B cell (primary cell): ENCODE measurements around the gene ZNF652. TPM values are rescaled to one million over a fixed set of nuclear protein-coding genes. Genes with fewer than 3 reads are reported as not detected.

Source experiments
- ATAC-seq: fragments of 200-7000 bp; cut with Tn5 transposase; one replicate; pipeline ENCODE4 v1.10.0; 2021; ENCODE audit warnings: low read depth, mild to moderate bottlenecking, moderate number of reproducible peaks, moderate library complexity
- CTCF ChIA-PET: fragments of 350-600 bp; sonication (Branson Sonifier 250); formaldehyde crosslinking; loops from one replicate; lab custom pipeline; 2021; ENCODE audit warnings: antibody characterized with exemption, inconsistent platforms; lab: Charles Lee
- POLR2A ChIA-PET: fragments of 350-600 bp; sonication (Branson Sonifier 250); formaldehyde crosslinking; loops from one replicate; lab custom pipeline; 2021; ENCODE audit warnings: antibody characterized with exemption; lab: Charles Lee
- DNase-seq: peaks from one replicate; pipeline ENCODE4 v3.0.0; 2013
- H2AFZ ChIP-seq: 2 replicates; pipeline ENCODE4 v1.6.1; 2012; ENCODE audit warnings: mild to moderate bottlenecking, low read depth, low read length; ENCODE audit not compliant: insufficient read depth, poor library complexity, severe bottlenecking
- H3K27ac ChIP-seq, 2 donors: 1 replicate in 1 of 2; 2 replicates in 1 of 2; pipeline ENCODE4 v1.5.1; 2012 to 2013; ENCODE audit warnings: low read length in 2 of 2, mild to moderate bottlenecking in 2 of 2, moderate library complexity in 1 of 2
- H3K27me3 ChIP-seq, 4 experiments: fragments of 200-600 bp in 1 of 4; sonication (generic) in 1 of 4; replicated peaks in 1 of 4; 1 replicate in 2 of 4; 2 replicates in 2 of 4; pipeline versions ENCODE4 v1.6.1 to v1.7.0; 2013 to 2016; ENCODE audit warnings: low read length in 3 of 4, mild to moderate bottlenecking in 2 of 4, mixed read lengths in 1 of 4, moderate library complexity in 1 of 4; ENCODE audit not compliant: insufficient read depth in 4 of 4, control insufficient read depth in 3 of 4; ENCODE audit errors: control extremely low read depth in 1 of 4
- H3K36me3 ChIP-seq, 2 experiments: replicated peaks in 1 of 2; 1 replicate in 1 of 2; 2 replicates in 1 of 2; pipeline versions ENCODE4 v1.6.1 to v1.7.1; 2013; ENCODE audit warnings: low read length in 1 of 2; ENCODE audit not compliant: insufficient read depth in 2 of 2, control insufficient read depth in 1 of 2; ENCODE audit errors: control extremely low read depth in 1 of 2, extremely low read depth in 1 of 2
- H3K4me1 ChIP-seq, 2 donors: fragments of 200-600 bp in 1 of 2; sonication (generic) in 1 of 2; 1 replicate in 1 of 2; 2 replicates in 1 of 2; pipeline versions ENCODE4 v1.5.1 to v1.6.1; 2013 to 2017; ENCODE audit warnings: low read length in 2 of 2; ENCODE audit not compliant: control insufficient read depth in 2 of 2, insufficient read depth in 2 of 2
- H3K4me2 ChIP-seq: replicated peaks from 2 replicates; pipeline ENCODE3; 2012; ENCODE audit warnings: mild to moderate bottlenecking, low read depth, low read length; ENCODE audit not compliant: poor library complexity, severe bottlenecking
- H3K4me3 ChIP-seq, 5 experiments: fragments of 200-600 bp in 1 of 5; sonication (generic) in 1 of 5; 1 replicate in 3 of 5; 2 replicates in 2 of 5; pipeline versions ENCODE4 v1.5.1 to v1.7.0; 2011 to 2016; ENCODE audit warnings: low read length in 4 of 5, mild to moderate bottlenecking in 4 of 5, low read depth in 2 of 5, control low read depth in 1 of 5, moderate library complexity in 1 of 5; ENCODE audit not compliant: insufficient read depth in 1 of 5; ENCODE audit errors: control extremely low read depth in 1 of 5, extremely low read depth in 1 of 5
- H3K79me2 ChIP-seq: fragments of 200-600 bp; sonication (generic); one replicate; pipeline ENCODE4 v1.6.0; 2016; ENCODE audit warnings: low read length; ENCODE audit not compliant: control insufficient read depth, insufficient read depth
- H3K9ac ChIP-seq: fragments of 200-600 bp; sonication (generic); 2 replicates; pipeline ENCODE4 v1.6.1; 2017; ENCODE audit warnings: mild to moderate bottlenecking, low read length, moderate library complexity
- H3K9me3 ChIP-seq, 3 donors: one replicate each; pipeline versions ENCODE4 v1.6.1 to v1.7.1; 2013; ENCODE audit warnings: low read length in 2 of 3; ENCODE audit not compliant: control insufficient read depth in 2 of 3, insufficient read depth in 1 of 3; ENCODE audit errors: control extremely low read depth in 1 of 3
- H4K20me1 ChIP-seq: 2 replicates; pipeline ENCODE4 v1.6.0; 2012; ENCODE audit warnings: mild to moderate bottlenecking, low read length; ENCODE audit not compliant: insufficient read depth, control insufficient read depth, poor library complexity, severe bottlenecking
- H3K27ac Mint-ChIP-seq: one replicate; pipeline ENCODE4 v1.8.0; 2021; ENCODE audit warnings: mixed read lengths
- H3K27me3 Mint-ChIP-seq: one replicate; pipeline ENCODE4 v1.8.0; 2021; ENCODE audit warnings: mixed read lengths
- H3K4me1 Mint-ChIP-seq: one replicate; pipeline ENCODE4 v1.8.0; 2021; ENCODE audit warnings: mixed read lengths
- H3K4me3 Mint-ChIP-seq: one replicate; pipeline ENCODE4 v1.8.0; 2021; ENCODE audit warnings: mixed read lengths
- H3K9me3 Mint-ChIP-seq: one replicate; pipeline ENCODE4 v1.8.0; 2022; ENCODE audit warnings: mixed read lengths; ENCODE audit not compliant: insufficient read depth
- CTCF ChIP-seq: fragments of 200-600 bp; IDR thresholded peaks from one replicate; pipeline ENCODE4 v1.8.0; 2022; ENCODE audit warnings: antibody characterized with exemption, mild to moderate bottlenecking
- EZH2 ChIP-seq: IDR thresholded peaks from 2 replicates; pipeline ENCODE4 v1.6.1; 2012; ENCODE audit warnings: borderline replicate concordance, low read depth, mild to moderate bottlenecking, moderate library complexity, low read length; ENCODE audit not compliant: insufficient read depth, poor library complexity, severe bottlenecking
- WGBS: methylation state at CpG from one replicate; pipeline ENCODE4 v1.1.5; 2013; ENCODE audit warnings: missing lambda C conversion rate; ENCODE audit not compliant: insufficient coverage; 5-methylcytosine and 5-hydroxymethylcytosine counted together
- intact Hi-C: fragments of 100-400 bp; cut with micrococcal nuclease; formaldehyde crosslinking; loops from one replicate; pipeline ENCODE4 v1.10.0; 2022
- polyA plus RNA-seq: library from polyadenylated mRNA; depleted of rRNA; stranded (reverse); fragments of >200 nt; gene quantifications from 2 replicates; pipeline ENCODE4 v1.2.3, GENCODE V29; 2012
- total RNA-seq, 2 donors: library from RNA; stranded (reverse); fragments of 120-200 nt in 1 of 2; gene quantifications; 1 replicate in 1 of 2; 2 replicates in 1 of 2; pipeline versions ENCODE4 v1.2.3 to v1.2.4, GENCODE V29; 2013 to 2022

Gene ZNF652
- total and polyA plus RNA-seq, 2 donors (not counting 1 experiment from before 2014, with no cell fraction given) = 19.4 to 86.2 TPM

GRCh38 chr17:49375544-49375943, 13.5 kb upstream of the ZNF652 start:
- Histone ChIP-seq H3K9ac (no peak overlapping the region), H3K4me3 (no peak overlapping the region), H4K20me1 (no peaks in the 10 kb centered on the region), H3K27me3 (no peaks in the 10 kb centered on the region), H2AFZ (no peak overlapping the region), H3K4me1 (peaks cover 43 to 50% of the 10 kb centered on the region in 2 donors), H3K9me3 (peaks cover 0 to 12% (median 2%) of the 10 kb centered on the region in 3 donors), H3K4me2 (no peak overlapping the region), H3K27ac (no peak overlapping the region), H3K79me2 (peaks cover 10% of the 10 kb centered on the region), H3K36me3 (no peaks in the 10 kb centered on the region)
- no CpG with 5 or more reads among the region's 1 CpG for WGBS
- peaks cover 63% of the 10 kb centered on the region for H3K4me1 Mint-ChIP-seq
- ChIA-PET POLR2A (interaction anchor here (0.7 kb wide), 1 partner anchor 34 kb away, joined by 3 read pairs; no protein-coding TSS in a partner anchor), CTCF (interaction anchor here (0.6 to 2.3 kb wide), 6 partner anchors 12 to 181 kb away, joined by 3 to 11 read pairs (median 4); no protein-coding TSS in a partner anchor)
- no peak for TF ChIP-seq CTCF
- TF ChIP-seq EZH2 = no peak
- intact Hi-C loops = no loop called here
- H3K9me3 Mint-ChIP-seq = no peaks in the 10 kb centered on the region
- no peaks in the 10 kb centered on the region for H3K27me3 Mint-ChIP-seq
- ATAC-seq = no peak
- no peak overlapping the region for H3K4me3 Mint-ChIP-seq
- no peak for DNase-seq
- peak overlapping the region; percentile 67 for H3K27ac Mint-ChIP-seq

- Mint-ChIP-seq H3K4me1 (peaks cover 66% of the 10 kb centered on the region), H3K4me3 (peak overlapping the region; percentile 44), H3K27ac (peak overlapping the region; percentile 86), H3K27me3 (no peaks in the 10 kb centered on the region), H3K9me3 (no peaks in the 10 kb centered on the region)
- Histone ChIP-seq H3K36me3 (no peaks in the 10 kb centered on the region), H3K27me3 (no peaks in the 10 kb centered on the region), H4K20me1 (no peaks in the 10 kb centered on the region), H2AFZ (no peak overlapping the region), H3K4me2 (peak overlapping the region; percentile 68), H3K4me1 (peaks cover 51 to 53% of the 10 kb centered on the region in 2 donors), H3K9me3 (peaks cover 0 to 3% (median 0%) of the 10 kb centered on the region in 3 donors), H3K9ac (no peak overlapping the region), H3K27ac (peak overlapping the region; percentile 46 to 55), H3K4me3 (no peak overlapping the region), H3K79me2 (peaks cover 7% of the 10 kb centered on the region)
- ChIA-PET POLR2A (no interaction called here), CTCF (interaction anchor here (1.7 to 2.0 kb wide), 2 partner anchors 16 to 24 kb away, joined by 5 to 6 read pairs; no protein-coding TSS in a partner anchor)
- TF ChIP-seq EZH2 = no peak
- TF ChIP-seq CTCF = no peak
- DNase-seq (no peak), ATAC-seq (no peak)
- intact Hi-C loops = loop anchor here (2.0 kb wide), 1 partner anchor 16 kb away; no protein-coding TSS in a partner anchor
- WGBS = 81% methylated on average over 6 of the region's 6 CpGs
These were observed 11.1 kb upstream of the ZNF652 start for GRCh38 chr17:49373115-49373514.
